Gastrocnemius medialis (tissue), 4 donors: Measurements from ENCODE around the gene FIBCD1.

Experiments
- CTCF ChIP-seq, 5 experiments: fragments of 450-650 bp in 3 of 5; fragments of 200-600 bp in 2 of 5; sonication (generic) in 2 of 5; IDR thresholded peaks in 4 of 5; conservative IDR thresholded peaks in 1 of 5; 1 replicate in 4 of 5; 2 replicates in 1 of 5; pipeline ENCODE4 v1.5.1; 2016 to 2019; ENCODE audit warnings: antibody characterized with exemption in 5 of 5, mild to moderate bottlenecking in 3 of 5, moderate library complexity in 3 of 5
- POLR2A ChIP-seq, 2 donors: fragments of 450-650 bp; IDR thresholded peaks; one replicate each; pipeline ENCODE4 v1.6.1; 2017; ENCODE audit warnings: antibody characterized with exemption in 2 of 2, mild to moderate bottlenecking in 2 of 2, moderate library complexity in 2 of 2

- TF ChIP-seq CTCF (IDR thresholded peaks at IDR 0.05 in 4 of 5, conservative IDR thresholded peaks at IDR 0.05 in 1 of 5) (no peak), POLR2A (IDR thresholded peaks at IDR 0.05) (no peak)
Observed at GRCh38 chr9:130945173-130945572, 6.1 kb upstream of the FIBCD1 start.
